ENCODE results near the gene KIF3A. TPM values are rescaled to one million over a fixed set of nuclear protein-coding genes. Genes with fewer than 3 reads are reported as not detected.

KIF3A gene
- total RNA-seq = 7.1 and 7.4 TPM in 2 replicates
- polyA plus RNA-seq (2012) = 9.1 TPM

DNA sequence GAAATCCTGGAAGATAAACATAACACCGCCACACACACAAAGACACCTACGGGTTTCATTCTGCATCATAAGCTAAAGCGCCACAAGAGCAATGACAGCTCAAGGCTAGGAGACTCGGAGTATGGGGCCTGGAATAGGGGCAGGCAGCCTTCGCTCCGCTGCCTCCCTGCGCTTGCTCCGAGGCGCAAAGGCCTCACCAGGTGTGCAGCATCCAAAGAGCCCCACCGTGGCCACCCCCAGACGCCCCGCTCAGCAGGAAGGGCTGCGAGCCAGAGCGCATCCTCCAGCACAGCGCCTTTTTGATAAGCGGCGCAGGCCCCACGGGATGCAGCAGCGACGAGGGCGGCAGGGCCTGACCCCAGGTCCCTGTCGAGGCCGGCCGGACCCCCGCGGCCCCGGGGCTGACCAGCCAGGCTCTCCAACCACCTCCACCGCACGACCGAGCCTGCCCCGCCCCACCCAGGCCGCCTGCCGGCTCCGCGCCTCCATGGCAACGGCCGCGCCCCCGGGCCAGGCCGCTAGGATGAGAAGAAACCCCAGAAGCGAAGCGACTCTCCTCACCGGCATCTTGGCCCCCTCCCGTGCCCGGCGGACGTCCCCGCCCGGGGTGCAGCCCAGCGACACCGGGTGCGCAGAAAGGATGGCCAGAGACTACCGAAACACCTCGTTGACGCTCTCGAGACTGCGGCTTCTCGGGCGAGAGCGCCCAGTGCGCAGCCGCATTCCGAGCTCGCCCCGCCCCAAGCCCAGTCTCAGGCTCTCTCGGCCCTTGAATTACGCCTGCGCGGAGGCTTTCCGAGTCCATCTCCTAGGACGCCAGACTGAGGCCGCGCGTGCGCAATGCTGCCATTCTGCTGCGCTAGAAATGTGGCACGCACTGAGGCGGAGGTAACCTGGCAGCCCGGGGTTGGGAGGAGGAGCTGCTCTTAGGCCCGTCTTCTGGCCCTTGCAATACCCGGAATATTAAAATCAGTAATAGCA is at the start of gene KIF3A:
KIF3A (minus strand) TSS at position 694 of the 981 bp plus-strand sequence; CDS start at position 567, 127 bp downstream.
- peak; percentile 97 for DNase-seq (ENCODE audit: low read depth)

GRCh38 chr5:132787076-132787475 is 49.7 kb upstream of the KIF3A start:
- no peak for DNase-seq (ENCODE audit: low read depth)

DNA sequence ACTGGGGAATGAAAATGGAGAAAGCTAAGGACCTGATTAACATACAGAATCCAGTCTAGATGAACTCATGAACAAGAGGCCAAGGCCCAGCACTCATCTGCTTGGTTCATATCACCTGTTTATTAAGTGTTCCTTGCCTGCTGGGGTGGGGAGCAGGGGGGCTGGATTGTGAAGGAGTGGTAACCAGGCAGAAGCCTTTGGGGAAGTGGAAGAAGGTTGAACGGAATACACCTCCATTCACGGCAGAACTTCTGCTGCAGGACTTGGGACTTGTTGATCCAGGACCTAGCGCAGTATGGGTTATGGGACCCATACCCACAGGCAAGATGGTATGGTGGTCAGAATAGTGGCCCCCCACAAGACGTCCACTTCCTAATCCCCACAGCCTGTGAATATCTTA is 48.5 kb upstream of the KIF3A start:
- no peak for DNase-seq (ENCODE audit: low read depth)

DNA sequence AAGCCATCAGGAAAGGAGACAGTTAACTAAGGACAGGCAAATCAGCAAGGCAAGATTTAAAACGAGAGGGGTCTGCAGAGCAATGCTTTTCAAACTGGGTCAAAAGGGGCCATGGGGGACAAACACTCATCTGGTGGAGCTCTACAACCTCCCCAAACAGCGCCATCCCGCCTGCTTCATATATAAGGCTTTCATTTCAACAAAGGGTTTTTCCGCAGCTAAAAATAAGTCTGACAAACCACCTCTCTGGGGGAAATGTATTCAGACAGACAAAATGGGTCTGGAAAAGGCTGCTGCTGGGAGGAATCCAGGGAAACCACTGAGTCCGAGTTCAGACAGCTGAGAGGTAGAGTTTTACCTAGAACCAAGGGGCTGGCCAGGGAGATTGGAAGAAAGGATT is 48.0 kb upstream of the KIF3A start:
- no peak for DNase-seq (ENCODE audit: low read depth)

DNA sequence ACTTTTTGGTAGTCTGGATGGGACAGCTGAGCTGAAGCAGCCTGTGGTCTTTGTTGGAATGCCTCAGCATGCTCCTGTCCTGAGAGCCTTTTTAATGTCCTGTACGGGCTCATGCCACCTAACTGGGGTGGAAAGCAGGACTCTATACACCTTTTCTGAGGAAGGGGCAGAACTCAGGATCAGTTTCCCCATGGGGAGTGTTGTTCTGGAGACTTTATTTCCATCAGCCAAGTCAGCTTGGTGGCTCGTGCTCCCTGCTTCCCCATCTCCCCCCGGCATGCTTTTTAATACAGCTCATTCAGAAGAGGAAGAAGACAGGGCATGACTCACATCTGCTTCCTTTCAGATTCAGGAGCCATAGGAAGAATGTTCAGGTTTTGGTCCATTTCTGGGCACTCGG is 44.8 kb upstream of the KIF3A start:
- DNase-seq (ENCODE audit: low read depth) = no peak

DNA sequence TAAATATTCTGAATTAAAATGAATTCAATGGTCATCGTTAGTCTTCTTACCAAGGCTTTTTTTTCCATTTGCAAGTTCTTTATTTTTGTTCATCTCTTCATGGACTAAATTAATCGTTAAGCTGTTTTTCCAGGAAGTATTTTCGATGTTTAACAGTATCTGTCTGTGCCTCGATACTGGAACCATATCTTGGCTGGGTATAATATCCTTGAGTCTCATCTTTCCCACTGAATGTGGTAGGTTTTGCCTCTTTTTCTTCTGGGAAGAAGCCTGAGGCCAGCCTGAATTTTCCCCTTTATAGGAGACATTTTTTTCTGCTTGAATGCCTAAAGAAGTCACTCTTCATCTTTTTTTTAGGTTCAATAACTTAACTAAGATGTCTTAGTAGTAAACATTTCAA is 43.7 kb upstream of the KIF3A start:
- no peak for DNase-seq (ENCODE audit: low read depth)

DNA sequence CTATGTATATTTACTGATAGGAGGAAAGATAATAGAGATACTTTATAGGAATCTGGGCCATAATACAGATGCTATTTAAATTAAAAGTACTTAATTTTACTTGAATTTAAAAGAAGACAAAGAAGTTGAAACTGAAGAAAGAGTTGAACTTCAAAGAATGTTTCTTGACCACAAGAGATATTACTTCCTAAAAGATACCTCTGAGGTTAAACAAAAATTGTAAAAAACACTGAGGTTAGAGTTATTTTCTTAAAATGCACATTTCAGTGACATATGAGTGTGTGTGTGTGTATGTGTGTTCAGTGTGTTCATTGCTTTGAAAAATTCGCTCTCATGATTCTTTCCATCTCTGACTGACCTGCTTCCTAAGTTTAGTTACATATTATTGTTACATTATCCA is 43.2 kb upstream of the KIF3A start:
- DNase-seq (ENCODE audit: low read depth) = no peak

DNA sequence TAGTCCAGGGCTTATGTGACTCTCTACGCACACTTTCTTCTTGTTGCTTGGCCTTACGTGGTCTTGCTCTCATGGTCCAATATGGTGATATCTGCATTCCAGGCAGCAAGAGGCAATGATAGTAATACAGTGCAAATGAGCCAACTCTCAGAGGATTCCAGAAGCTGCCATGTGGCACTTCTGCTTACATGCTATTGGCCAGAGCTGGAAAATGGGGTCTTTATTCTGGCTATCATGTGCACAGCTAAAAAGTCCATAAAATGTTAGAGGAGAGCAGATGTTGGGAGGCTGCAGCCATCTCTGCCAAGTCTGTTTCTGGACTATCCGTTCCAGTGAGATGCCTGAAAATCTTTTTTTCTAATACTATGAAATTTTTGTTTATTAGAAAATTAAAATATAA is 42.6 kb upstream of the KIF3A start:
- no peak for DNase-seq (ENCODE audit: low read depth)

- no peak for DNase-seq (ENCODE audit: low read depth)
Measured at GRCh38 chr5:132778856-132779255, 41.5 kb upstream of the KIF3A start.

DNA sequence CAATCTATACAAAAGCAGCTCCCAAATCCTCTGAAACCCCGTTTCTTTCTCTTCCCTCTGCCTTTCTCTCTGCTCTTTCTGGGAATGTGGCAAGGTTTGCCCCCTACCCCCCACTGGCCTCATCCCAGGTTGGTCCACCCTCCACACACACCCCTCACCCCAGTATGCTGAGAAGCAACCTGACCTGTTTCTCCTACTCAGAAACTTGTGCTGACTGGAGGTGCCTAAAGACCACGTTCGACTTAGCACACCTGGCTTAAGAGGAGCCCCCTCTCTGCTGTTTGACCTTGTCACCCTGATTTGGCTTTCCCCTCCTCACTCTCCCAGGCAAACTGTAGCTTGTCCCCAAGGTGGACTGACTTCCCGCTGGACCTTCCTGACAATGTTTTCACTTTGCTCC is 40.8 kb upstream of the KIF3A start:
- DNase-seq (ENCODE audit: low read depth) = no peak

DNA sequence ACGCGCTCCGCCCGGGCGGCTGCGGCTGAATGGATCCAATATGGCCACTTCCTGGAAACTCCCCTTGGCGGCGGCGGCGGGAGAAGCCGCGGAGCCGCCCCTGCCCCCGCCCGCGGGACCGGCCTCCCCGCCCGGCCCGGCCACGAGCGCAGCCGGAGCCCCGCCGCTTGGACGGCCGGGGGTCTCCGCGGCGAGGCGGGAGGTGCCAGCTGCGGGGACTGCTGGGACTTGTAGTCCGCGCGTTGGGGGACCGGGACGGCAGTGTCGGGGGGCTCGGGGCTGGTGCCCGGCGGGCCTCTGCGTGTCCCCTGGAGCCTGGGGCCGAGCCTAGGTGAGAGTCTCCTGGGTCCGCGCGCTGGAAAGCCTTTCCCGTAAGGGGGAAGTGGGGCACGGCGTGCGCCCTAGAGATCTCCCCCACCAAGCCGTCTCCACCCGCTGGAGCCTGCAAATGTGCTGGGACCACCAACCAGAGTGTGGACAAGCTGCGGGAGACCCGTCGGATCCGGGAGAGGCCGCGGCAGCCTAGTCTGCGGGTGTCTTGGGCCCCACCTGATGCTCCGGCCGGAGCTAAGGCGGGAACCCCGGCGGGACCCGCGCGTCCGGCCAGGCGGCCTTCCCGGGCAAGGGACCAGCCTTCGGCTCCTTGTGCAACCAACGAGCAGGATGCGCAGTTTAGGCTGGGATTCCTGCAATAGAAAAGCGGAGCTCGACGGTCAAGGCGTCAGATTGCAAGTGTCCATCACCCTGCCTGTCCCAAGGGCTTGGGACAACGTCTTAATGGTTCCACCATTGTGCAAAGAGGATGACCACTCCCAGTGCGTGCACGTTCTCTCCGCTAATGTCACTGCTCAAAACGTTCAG is 40.1 kb upstream of the KIF3A start, which contains the start of gene SEPTIN8:
SEPTIN8 (minus strand) TSS at position 31 of the 861 bp plus-strand sequence. CDS start 102 bp downstream, outside the sequence.
- peak; percentile 58 for DNase-seq (ENCODE audit: low read depth)

- no peak for DNase-seq (ENCODE audit: low read depth)
Measured at GRCh38 chr5:132776938-132777208, 39.5 kb upstream of the KIF3A start.

GRCh38 chr5:132776131-132776937 is 39.0 kb upstream of the KIF3A start:
- no peak for DNase-seq (ENCODE audit: low read depth)

DNA sequence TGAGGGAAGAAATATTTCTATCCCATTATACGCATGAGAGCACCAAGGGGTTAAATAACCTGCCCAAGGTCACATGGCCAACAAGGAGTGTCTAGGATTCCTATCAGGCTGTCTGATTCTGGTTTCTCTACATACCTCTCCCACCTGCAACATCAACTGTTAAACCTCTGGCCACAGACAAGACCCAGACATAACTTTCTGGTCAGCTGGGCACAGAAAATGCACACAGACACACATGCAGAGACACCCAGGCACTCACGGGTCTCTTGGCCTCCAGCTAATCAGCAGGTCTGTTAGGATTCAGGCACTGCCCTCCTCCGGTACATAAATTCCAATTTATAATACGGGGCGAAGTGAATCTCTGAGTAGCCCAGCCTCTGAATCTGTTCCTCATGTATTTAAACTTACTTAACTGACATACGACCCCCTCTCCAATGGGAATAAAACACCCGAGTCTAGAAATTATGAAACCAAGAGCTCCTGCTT is 38.2 kb upstream of the KIF3A start:
- no peak for DNase-seq (ENCODE audit: low read depth)

DNA sequence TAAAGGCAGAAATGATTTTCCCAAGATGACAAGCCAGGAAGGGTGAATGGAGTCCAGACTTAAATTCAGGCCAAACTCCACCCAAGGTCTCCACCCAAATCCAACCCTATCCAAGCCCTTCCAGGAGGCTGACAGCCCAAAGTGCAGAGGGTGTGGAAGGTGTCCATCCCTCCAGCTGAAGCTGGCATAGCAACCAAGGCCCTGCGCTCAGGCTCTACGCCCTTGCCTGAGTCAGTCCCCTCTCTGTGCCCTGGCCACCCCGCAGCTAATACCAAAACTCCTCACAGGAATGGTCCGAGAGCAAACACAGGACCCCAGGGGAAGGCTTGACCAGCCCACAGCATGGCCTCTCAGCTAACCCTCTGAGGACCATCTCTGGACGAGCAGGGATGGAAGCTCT is 37.5 kb upstream of the KIF3A start:
- DNase-seq (ENCODE audit: low read depth) = no peak

DNA sequence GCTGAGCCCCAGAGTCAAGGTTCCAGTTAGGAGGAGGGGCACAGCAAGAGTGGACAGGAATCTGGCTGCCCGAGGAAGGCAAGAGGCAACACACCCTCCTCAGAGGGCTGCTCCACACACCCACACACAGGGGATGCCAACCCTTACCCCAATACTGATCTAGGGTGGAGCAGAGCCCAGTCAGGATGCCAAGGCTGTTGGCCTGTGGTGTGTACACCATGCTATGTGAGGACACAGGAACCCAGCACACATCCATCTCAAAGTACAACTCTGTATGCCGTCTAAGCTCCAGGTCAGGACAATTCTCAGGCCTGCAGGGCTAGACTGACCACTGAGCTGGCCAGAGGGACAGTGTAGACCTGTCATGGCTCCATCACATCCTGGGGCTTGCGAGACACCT is 37.1 kb upstream of the KIF3A start:
- DNase-seq (ENCODE audit: low read depth) = no peak

- DNase-seq (ENCODE audit: low read depth) = no peak
Measured at GRCh38 chr5:132773601-132774355, 36.4 kb upstream of the KIF3A start.

- DNase-seq (ENCODE audit: low read depth) = peak; percentile 56
Measured at GRCh38 chr5:132773114-132773513, 35.8 kb upstream of the KIF3A start.

DNA sequence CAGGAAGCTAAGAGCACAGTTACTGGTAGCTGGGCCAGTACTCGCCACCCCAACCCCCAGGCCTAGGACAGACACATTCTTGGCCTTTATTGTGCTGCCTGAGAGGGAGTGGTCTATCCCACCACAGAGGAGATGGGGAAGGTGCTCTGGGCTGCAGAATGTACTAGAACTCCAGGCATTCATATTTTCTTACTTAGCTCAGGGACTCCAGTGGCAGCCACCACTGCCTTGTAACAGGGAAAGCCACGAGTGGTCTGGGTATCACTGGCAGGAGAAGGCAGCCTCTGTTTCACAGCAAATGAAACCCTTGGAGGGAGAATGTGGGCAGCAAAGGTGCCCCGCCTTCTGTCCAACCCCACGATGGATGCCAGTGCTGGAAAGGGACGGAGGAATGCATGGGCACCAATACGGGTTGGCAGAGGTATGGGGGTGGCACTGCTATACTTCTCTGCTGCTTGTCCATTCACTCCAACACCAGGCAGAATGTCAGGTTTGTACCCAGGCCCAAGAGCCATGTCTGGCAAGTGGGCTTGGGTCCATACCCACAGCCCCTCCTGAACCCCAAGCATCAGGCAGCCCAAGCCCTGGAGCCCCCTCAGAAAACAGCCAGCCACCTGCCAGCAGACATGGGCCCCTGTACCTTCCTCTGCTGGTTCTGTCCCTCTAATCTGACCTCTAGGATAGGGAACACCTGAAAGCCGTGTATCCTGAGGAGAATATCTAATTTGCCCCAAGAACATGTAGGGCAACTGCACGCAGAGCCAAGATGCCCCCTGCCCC is 35.1 kb upstream of the KIF3A start:
- peak; percentile 54 for DNase-seq (ENCODE audit: low read depth)
